ENCODE results near the gene AWAT2.

DNA sequence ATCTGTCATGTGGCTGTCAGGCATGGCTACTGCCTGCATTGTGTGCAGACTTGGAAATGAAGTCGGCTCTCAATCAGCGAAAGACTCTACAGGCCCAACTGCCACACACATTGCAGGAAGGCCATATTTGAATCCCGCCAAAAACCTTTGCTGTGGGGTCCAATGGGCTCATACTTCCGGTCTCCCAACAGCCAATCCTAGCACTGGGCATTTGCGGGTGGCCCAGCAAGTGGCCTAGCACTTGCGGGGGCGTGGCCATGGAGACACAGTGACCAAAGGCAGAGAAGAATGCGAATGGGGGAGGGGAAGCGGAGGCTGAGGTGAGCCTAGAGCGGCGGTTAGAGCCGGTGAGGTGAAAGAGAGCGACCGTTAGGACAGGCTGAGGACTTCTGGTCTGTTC, 12.3 kb upstream of the AWAT2 start, which contains the start of gene OTUD6A:
- TF ChIP-seq POLR2A (IDR thresholded peaks at IDR 0.05; ENCODE audit: low read depth, low read length): no peak
- no peak for TF ChIP-seq POLR2AphosphoS5 (IDR thresholded peaks at IDR 0.05; ENCODE audit: low read depth, low read length)
- TF ChIP-seq TAF1 (IDR thresholded peaks at IDR 0.05; ENCODE audit: low read depth, low read length): no peak
- no peak for TF ChIP-seq POU2F2 (IDR thresholded peaks at IDR 0.05; ENCODE audit: low read depth, low read length)
- no peak for TF ChIP-seq PAX5 (IDR thresholded peaks at IDR 0.05; ENCODE audit: insufficient read depth, low read length, severe bottlenecking)
- TF ChIP-seq SPI1 (IDR thresholded peaks at IDR 0.05; ENCODE audit: low read depth, low read length): no peak
